ENCODE measurements around the gene PMVK.

The PMVK gene

GRCh38 chr1:154945962-154946850, 9.7 kb upstream of the PMVK start:
- no peak for DNase-seq (ENCODE audit: low read depth, low spot score)
- no peak for TF ChIP-seq POLR2AphosphoS5 (IDR thresholded peaks at IDR 0.05; ENCODE audit: borderline replicate concordance, low read depth, low read length)
- TF ChIP-seq EZH2 (IDR thresholded peaks at IDR 0.05): no peak
- no peak for TF ChIP-seq FOXP2 (optimal IDR thresholded peaks at IDR 0.05; ENCODE audit: control extremely low read depth, extremely low read length, insufficient read depth)
- 0 out of 2 replicates have a peak overlapping the region, but pooled peaks have one; percentile 40 for H3K27ac ChIP-seq
- no peaks in the 10 kb centered on the region for H3K9me3 ChIP-seq (ENCODE audit: low read depth, low read length)
- no peaks in the 10 kb centered on the region for H3K36me3 ChIP-seq (ENCODE audit: insufficient read depth, low read length)
- H3K9ac ChIP-seq (ENCODE audit: insufficient read length): no peak overlapping the region
- H3K4me3 ChIP-seq: no peak overlapping the region

GRCh38 chr1:154945160-154945961, 8.8 kb upstream of the PMVK start:
- Histone ChIP-seq H3K9ac (ENCODE audit: insufficient read length) (no peak overlapping the region), H3K9me3 (ENCODE audit: low read depth, low read length) (no peaks in the 10 kb centered on the region), H3K27ac (no peak overlapping the region), H3K36me3 (ENCODE audit: insufficient read depth, low read length) (no peaks in the 10 kb centered on the region), H3K4me3 (no peak overlapping the region)
- no peak for DNase-seq (ENCODE audit: low read depth, low spot score)
- TF ChIP-seq EZH2 (IDR thresholded peaks at IDR 0.05) (no peak), POLR2AphosphoS5 (IDR thresholded peaks at IDR 0.05; ENCODE audit: borderline replicate concordance, low read depth, low read length) (no peak), FOXP2 (optimal IDR thresholded peaks at IDR 0.05; ENCODE audit: control extremely low read depth, extremely low read length, insufficient read depth) (no peak)

- Histone ChIP-seq H3K9ac (ENCODE audit: insufficient read length) (peak overlapping the region; percentile 49), H3K36me3 (ENCODE audit: insufficient read depth, low read length) (no peaks in the 10 kb centered on the region), H3K27ac (peak overlapping the region; percentile 90), H3K4me3 (no peak overlapping the region), H3K9me3 (ENCODE audit: low read depth, low read length) (no peaks in the 10 kb centered on the region)
- TF ChIP-seq EZH2 (IDR thresholded peaks at IDR 0.05): no peak
- TF ChIP-seq FOXP2 (optimal IDR thresholded peaks at IDR 0.05; ENCODE audit: control extremely low read depth, extremely low read length, insufficient read depth): no peak
- TF ChIP-seq POLR2AphosphoS5 (IDR thresholded peaks at IDR 0.05; ENCODE audit: borderline replicate concordance, low read depth, low read length): no peak
- DNase-seq (ENCODE audit: low read depth, low spot score): no peak
Observed at GRCh38 chr1:154944401-154945159, 8.1 kb upstream of the PMVK start.

- Histone ChIP-seq H3K9ac (ENCODE audit: insufficient read length) (peak overlapping the region; percentile 49), H3K4me3 (0 out of 2 replicates have a peak overlapping the region, but pooled peaks have one; percentile 23), H3K36me3 (ENCODE audit: insufficient read depth, low read length) (no peaks in the 10 kb centered on the region), H3K9me3 (ENCODE audit: low read depth, low read length) (no peaks in the 10 kb centered on the region), H3K27ac (peak overlapping the region; percentile 90)
- TF ChIP-seq FOXP2 (optimal IDR thresholded peaks at IDR 0.05; ENCODE audit: control extremely low read depth, extremely low read length, insufficient read depth) (no peak), POLR2AphosphoS5 (IDR thresholded peaks at IDR 0.05; ENCODE audit: borderline replicate concordance, low read depth, low read length) (no peak), EZH2 (IDR thresholded peaks at IDR 0.05) (no peak)
- DNase-seq (ENCODE audit: low read depth, low spot score): no peak
Observed at GRCh38 chr1:154943649-154944400, 7.3 kb upstream of the PMVK start.

GRCh38 chr1:154941333-154942013, 5.0 kb upstream of the PMVK start:
- TF ChIP-seq POLR2AphosphoS5 (IDR thresholded peaks at IDR 0.05; ENCODE audit: borderline replicate concordance, low read depth, low read length): no peak
- Histone ChIP-seq H3K4me3 (no peak overlapping the region), H3K9me3 (ENCODE audit: low read depth, low read length) (no peaks in the 10 kb centered on the region), H3K9ac (ENCODE audit: insufficient read length) (no peak overlapping the region), H3K36me3 (ENCODE audit: insufficient read depth, low read length) (no peaks in the 10 kb centered on the region), H3K27ac (peak overlapping the region; percentile 90)
- no peak for DNase-seq (ENCODE audit: low read depth, low spot score)

GRCh38 chr1:154940651-154941194, 4.2 kb upstream of the PMVK start:
- TF ChIP-seq POLR2AphosphoS5 (IDR thresholded peaks at IDR 0.05; ENCODE audit: borderline replicate concordance, low read depth, low read length) (peak; percentile 34; the same call in 1 of the 2 replicates), EZH2 (IDR thresholded peaks at IDR 0.05) (no peak), FOXP2 (optimal IDR thresholded peaks at IDR 0.05; ENCODE audit: control extremely low read depth, extremely low read length, insufficient read depth) (no peak)
- Histone ChIP-seq H3K9ac (ENCODE audit: insufficient read length) (peak overlapping the region; percentile 34), H3K4me3 (peak overlapping the region; percentile 64), H3K27ac (peak overlapping the region; percentile 90), H3K9me3 (ENCODE audit: low read depth, low read length) (no peaks in the 10 kb centered on the region), H3K36me3 (ENCODE audit: insufficient read depth, low read length) (no peaks in the 10 kb centered on the region)
- peak; percentile 79 for DNase-seq (ENCODE audit: low read depth, low spot score)

- Histone ChIP-seq H3K27ac (peak overlapping the region; percentile 90), H3K36me3 (ENCODE audit: insufficient read depth, low read length) (no peaks in the 10 kb centered on the region), H3K4me3 (peak overlapping the region; percentile 64), H3K9ac (ENCODE audit: insufficient read length) (no peak overlapping the region), H3K9me3 (ENCODE audit: low read depth, low read length) (no peaks in the 10 kb centered on the region)
- TF ChIP-seq POLR2AphosphoS5 (IDR thresholded peaks at IDR 0.05; ENCODE audit: borderline replicate concordance, low read depth, low read length): no peak
- TF ChIP-seq FOXP2 (optimal IDR thresholded peaks at IDR 0.05; ENCODE audit: control extremely low read depth, extremely low read length, insufficient read depth): no peak
- no peak for TF ChIP-seq EZH2 (IDR thresholded peaks at IDR 0.05)
- DNase-seq (ENCODE audit: low read depth, low spot score): no peak
Observed at GRCh38 chr1:154940213-154940560, 3.7 kb upstream of the PMVK start.
